ENCODE data around the gene ADH7. TPM values are rescaled to one million over a fixed set of nuclear protein-coding genes. Genes with fewer than 3 reads are reported as not detected.

ADH7 gene
- total RNA-seq, 1 experiment from 2014 or later = not detected

DNA sequence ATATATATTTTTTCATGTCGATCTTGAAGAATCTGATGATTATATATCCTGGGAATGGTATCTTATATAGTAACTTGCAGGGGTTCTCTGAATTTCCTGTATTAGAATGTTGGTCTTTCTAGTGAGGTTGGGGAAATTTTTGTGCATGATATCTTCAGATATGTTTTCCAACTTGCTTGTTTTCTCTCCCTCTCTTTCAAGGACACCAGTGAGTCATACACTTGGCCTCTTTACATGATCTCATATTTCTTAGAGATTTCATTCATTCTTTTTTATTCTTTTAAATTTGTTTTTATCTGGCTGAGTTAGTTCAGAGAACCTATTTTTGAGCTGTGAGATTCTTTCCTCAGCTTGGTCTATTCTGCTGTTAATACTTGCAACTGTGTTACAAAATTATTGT lies 48.5 kb upstream of the ADH7 start:
- no peak for TF ChIP-seq EGR1 (IDR thresholded peaks at IDR 0.05; ENCODE audit: low read depth)
- TF ChIP-seq, protein P1, sequence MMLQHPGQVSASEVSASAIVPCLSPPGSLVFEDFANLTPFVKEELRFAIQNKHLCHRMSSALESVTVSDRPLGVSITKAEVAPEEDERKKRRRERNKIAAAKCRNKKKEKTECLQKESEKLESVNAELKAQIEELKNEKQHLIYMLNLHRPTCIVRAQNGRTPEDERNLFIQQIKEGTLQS (IDR thresholded peaks at IDR 0.05) = no peak
- no peak for TF ChIP-seq EZH2phosphoT487 (IDR thresholded peaks at IDR 0.05; ENCODE audit: borderline replicate concordance)
- TF ChIP-seq TCF7L2 (IDR thresholded peaks at IDR 0.05; ENCODE audit: borderline replicate concordance, extremely low read depth, insufficient read depth, insufficient read length) = no peak
- TF ChIP-seq EZH2 (IDR thresholded peaks at IDR 0.05) = no peak
- TF ChIP-seq, protein P2, sequence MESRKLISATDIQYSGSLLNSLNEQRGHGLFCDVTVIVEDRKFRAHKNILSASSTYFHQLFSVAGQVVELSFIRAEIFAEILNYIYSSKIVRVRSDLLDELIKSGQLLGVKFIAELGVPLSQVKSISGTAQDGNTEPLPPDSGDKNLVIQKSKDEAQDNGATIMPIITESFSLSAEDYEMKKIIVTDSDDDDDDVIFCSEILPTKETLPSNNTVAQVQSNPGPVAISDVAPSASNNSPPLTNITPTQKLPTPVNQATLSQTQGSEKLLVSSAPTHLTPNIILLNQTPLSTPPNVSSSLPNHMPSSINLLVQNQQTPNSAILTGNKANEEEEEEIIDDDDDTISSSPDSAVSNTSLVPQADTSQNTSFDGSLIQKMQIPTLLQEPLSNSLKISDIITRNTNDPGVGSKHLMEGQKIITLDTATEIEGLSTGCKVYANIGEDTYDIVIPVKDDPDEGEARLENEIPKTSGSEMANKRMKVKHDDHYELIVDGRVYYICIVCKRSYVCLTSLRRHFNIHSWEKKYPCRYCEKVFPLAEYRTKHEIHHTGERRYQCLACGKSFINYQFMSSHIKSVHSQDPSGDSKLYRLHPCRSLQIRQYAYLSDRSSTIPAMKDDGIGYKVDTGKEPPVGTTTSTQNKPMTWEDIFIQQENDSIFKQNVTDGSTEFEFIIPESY (IDR thresholded peaks at IDR 0.05; ENCODE audit: extremely low read depth, insufficient replicate concordance, low read length) = no peak
- TF ChIP-seq, protein P3, sequence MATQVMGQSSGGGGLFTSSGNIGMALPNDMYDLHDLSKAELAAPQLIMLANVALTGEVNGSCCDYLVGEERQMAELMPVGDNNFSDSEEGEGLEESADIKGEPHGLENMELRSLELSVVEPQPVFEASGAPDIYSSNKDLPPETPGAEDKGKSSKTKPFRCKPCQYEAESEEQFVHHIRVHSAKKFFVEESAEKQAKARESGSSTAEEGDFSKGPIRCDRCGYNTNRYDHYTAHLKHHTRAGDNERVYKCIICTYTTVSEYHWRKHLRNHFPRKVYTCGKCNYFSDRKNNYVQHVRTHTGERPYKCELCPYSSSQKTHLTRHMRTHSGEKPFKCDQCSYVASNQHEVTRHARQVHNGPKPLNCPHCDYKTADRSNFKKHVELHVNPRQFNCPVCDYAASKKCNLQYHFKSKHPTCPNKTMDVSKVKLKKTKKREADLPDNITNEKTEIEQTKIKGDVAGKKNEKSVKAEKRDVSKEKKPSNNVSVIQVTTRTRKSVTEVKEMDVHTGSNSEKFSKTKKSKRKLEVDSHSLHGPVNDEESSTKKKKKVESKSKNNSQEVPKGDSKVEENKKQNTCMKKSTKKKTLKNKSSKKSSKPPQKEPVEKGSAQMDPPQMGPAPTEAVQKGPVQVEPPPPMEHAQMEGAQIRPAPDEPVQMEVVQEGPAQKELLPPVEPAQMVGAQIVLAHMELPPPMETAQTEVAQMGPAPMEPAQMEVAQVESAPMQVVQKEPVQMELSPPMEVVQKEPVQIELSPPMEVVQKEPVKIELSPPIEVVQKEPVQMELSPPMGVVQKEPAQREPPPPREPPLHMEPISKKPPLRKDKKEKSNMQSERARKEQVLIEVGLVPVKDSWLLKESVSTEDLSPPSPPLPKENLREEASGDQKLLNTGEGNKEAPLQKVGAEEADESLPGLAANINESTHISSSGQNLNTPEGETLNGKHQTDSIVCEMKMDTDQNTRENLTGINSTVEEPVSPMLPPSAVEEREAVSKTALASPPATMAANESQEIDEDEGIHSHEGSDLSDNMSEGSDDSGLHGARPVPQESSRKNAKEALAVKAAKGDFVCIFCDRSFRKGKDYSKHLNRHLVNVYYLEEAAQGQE (IDR thresholded peaks at IDR 0.05; ENCODE audit: low read depth) = no peak
- no peak for TF ChIP-seq POLR2AphosphoS5 (IDR thresholded peaks at IDR 0.05; ENCODE audit: low read depth, low read length)
- no peak for TF ChIP-seq RAD21 (IDR thresholded peaks at IDR 0.05; ENCODE audit: low read depth)
- no peak for TF ChIP-seq POLR2A (IDR thresholded peaks at IDR 0.05; ENCODE audit: borderline replicate concordance, extremely low read depth, insufficient read depth, insufficient read length)
- no peak for TF ChIP-seq FOSL1 (IDR thresholded peaks at IDR 0.05; ENCODE audit: low read depth)
- TF ChIP-seq YY1 (IDR thresholded peaks at IDR 0.05; ENCODE audit: extremely low read depth, insufficient replicate concordance, low read depth, low read length) = no peak
- TF ChIP-seq ZFX (IDR thresholded peaks at IDR 0.05) = no peak
- no peak for TF ChIP-seq CBX3 (IDR thresholded peaks at IDR 0.05; ENCODE audit: low read depth)
- TF ChIP-seq, protein P4, sequence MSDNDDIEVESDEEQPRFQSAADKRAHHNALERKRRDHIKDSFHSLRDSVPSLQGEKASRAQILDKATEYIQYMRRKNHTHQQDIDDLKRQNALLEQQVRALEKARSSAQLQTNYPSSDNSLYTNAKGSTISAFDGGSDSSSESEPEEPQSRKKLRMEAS (IDR thresholded peaks at IDR 0.05) = no peak
- TF ChIP-seq, protein P5, sequence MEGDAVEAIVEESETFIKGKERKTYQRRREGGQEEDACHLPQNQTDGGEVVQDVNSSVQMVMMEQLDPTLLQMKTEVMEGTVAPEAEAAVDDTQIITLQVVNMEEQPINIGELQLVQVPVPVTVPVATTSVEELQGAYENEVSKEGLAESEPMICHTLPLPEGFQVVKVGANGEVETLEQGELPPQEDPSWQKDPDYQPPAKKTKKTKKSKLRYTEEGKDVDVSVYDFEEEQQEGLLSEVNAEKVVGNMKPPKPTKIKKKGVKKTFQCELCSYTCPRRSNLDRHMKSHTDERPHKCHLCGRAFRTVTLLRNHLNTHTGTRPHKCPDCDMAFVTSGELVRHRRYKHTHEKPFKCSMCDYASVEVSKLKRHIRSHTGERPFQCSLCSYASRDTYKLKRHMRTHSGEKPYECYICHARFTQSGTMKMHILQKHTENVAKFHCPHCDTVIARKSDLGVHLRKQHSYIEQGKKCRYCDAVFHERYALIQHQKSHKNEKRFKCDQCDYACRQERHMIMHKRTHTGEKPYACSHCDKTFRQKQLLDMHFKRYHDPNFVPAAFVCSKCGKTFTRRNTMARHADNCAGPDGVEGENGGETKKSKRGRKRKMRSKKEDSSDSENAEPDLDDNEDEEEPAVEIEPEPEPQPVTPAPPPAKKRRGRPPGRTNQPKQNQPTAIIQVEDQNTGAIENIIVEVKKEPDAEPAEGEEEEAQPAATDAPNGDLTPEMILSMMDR (IDR thresholded peaks at IDR 0.05 in 2 of 3, conservative IDR thresholded peaks at IDR 0.05 in 1 of 3; ENCODE audit: borderline replicate concordance in 1 of 3, insufficient read depth in 1 of 3, low read depth in 2 of 3, low read length in 2 of 3) = no peak
- TF ChIP-seq SP1 (IDR thresholded peaks at IDR 0.05; ENCODE audit: low read depth) = no peak
- TF ChIP-seq SIN3A (IDR thresholded peaks at IDR 0.05; ENCODE audit: low read depth) = no peak
- no peak for TF ChIP-seq SRF (IDR thresholded peaks at IDR 0.05; ENCODE audit: low read depth)
- TF ChIP-seq JUND (IDR thresholded peaks at IDR 0.05) = no peak
- no peak overlapping the region for H3K9ac ChIP-seq (ENCODE audit: low read length)
- H3K4me3 ChIP-seq (replicated peaks in 1 of 2; ENCODE audit: low read depth in 1 of 2, low read length in 2 of 2) = no peak overlapping the region
- ChIA-PET CTCF (no interaction called here), RAD21 (ENCODE audit: low non-redundant PET in 1 of 2, low total read pairs in 2 of 2, uncharacterized antibody in 2 of 2, unreplicated experiment in 2 of 2) (no interaction called here), POLR2A (no interaction called here)
- no peaks in the 10 kb centered on the region for H3K79me2 ChIP-seq (ENCODE audit: insufficient read depth, low read length)
- H3K4me1 ChIP-seq (ENCODE audit: control insufficient read depth in 1 of 2, insufficient read depth in 2 of 2, low read length in 2 of 2) = no peaks in the 10 kb centered on the region
- no peaks in the 10 kb centered on the region for H4K20me1 ChIP-seq (ENCODE audit: insufficient read depth)
- no peak for ATAC-seq
- H3K4me2 ChIP-seq (ENCODE audit: low read length) = no peak overlapping the region
- no peak for DNase-seq (ENCODE audit: low read depth, low spot score)
- intact Hi-C loops (cut with micrococcal nuclease) = no loop called here
- no peak overlapping the region for H2AFZ ChIP-seq (ENCODE audit: low read depth, low read length, poor library complexity, severe bottlenecking)
- no peak overlapping the region for H3K27ac ChIP-seq (ENCODE audit: low read depth, low read length)
- no peaks in the 10 kb centered on the region for H3K36me3 ChIP-seq (ENCODE audit: control insufficient read depth in 1 of 2, insufficient read depth in 2 of 2, low read length in 2 of 2)
- BruUV-seq (replicated peaks) = no TSS peak
- H3K9me2 ChIP-seq (ENCODE audit: insufficient read depth) = no peaks in the 10 kb centered on the region
- H3K27me3 ChIP-seq (ENCODE audit: insufficient read depth, low read length) = no peaks in the 10 kb centered on the region
- peaks cover 0 to 9% of the 10 kb centered on the region in 2 experiments; a peak in 1 of 4 replicates for H3K9me3 ChIP-seq (ENCODE audit: control insufficient read depth in 1 of 2, insufficient read depth in 1 of 2, low read depth in 1 of 2, low read length in 2 of 2)

Data from HCT116 (cell line).